Stimulated activated effector memory CD8-positive, alpha-beta T cell treated with anti-CD3 and anti-CD28 coated beads, Interleukin-12 subunit alpha, Interleukin-12 subunit beta, amount 100 ng/mL, for 72 hours (primary cell): ENCODE measurements around the gene ZW10.
"Not testable (repeated sequence)": the region's sequence is repeated elsewhere in the genome, so short reads cannot be mapped to it uniquely, and the experiment has no call there.

ENCODE experiments used
- ATAC-seq: fragments of 150-1000 bp; cut with Tn5 transposase; 2 replicates; pipeline ENCODE4 v1.10.0; 2021
- DNase-seq, 2 donors: peaks; one replicate each; pipeline ENCODE4 v3.0.0; 2021 to 2022; ENCODE audit warnings: low spot score in 2 of 2
- H3K27ac Mint-ChIP-seq: one replicate; pipeline ENCODE4 v1.8.0; 2022; ENCODE audit warnings: mild to moderate bottlenecking, mixed read lengths
- H3K36me3 Mint-ChIP-seq: one replicate; pipeline ENCODE4 v1.8.0; 2022; ENCODE audit warnings: mild to moderate bottlenecking, mixed read lengths
- H3K4me1 Mint-ChIP-seq: one replicate; pipeline ENCODE4 v1.8.0; 2022; ENCODE audit warnings: mixed read lengths
- H3K4me3 Mint-ChIP-seq: one replicate; pipeline ENCODE4 v1.8.0; 2022; ENCODE audit warnings: mild to moderate bottlenecking, mixed read lengths
- H3K9me3 Mint-ChIP-seq: one replicate; pipeline ENCODE4 v1.8.0; 2022; ENCODE audit warnings: mixed read lengths

The ZW10 gene

GRCh38 chr11:113723787-113724186 is 49.7 kb downstream of the ZW10 start:
- DNase-seq, result no peak

GRCh38 chr11:113722934-113723333 is 50.6 kb downstream of the ZW10 start:
- no peaks in the 10 kb centered on the region for H3K9me3 Mint-ChIP-seq
- ATAC-seq (no peak), DNase-seq (no peak)
- no peaks in the 10 kb centered on the region for H3K4me1 Mint-ChIP-seq
- no peak overlapping the region for H3K27ac Mint-ChIP-seq
- no peak overlapping the region for H3K4me3 Mint-ChIP-seq
- no peaks in the 10 kb centered on the region for H3K36me3 Mint-ChIP-seq

More at GRCh38 chr11:113723787-113724186, 49.7 kb downstream of the ZW10 start:
- ATAC-seq, result no peak
- H3K9me3 Mint-ChIP-seq, result no peaks in the 10 kb centered on the region
- no peaks in the 10 kb centered on the region for H3K36me3 Mint-ChIP-seq
- H3K4me1 Mint-ChIP-seq, result no peaks in the 10 kb centered on the region
- no peak overlapping the region for H3K27ac Mint-ChIP-seq
- H3K4me3 Mint-ChIP-seq, result no peak overlapping the region

- Mint-ChIP-seq H3K4me1 (no peaks in the 10 kb centered on the region), H3K4me3 (no peak overlapping the region), H3K27ac (no peak overlapping the region), H3K36me3 (no peaks in the 10 kb centered on the region), H3K9me3 (no peaks in the 10 kb centered on the region)
- ATAC-seq (no peak), DNase-seq (no peak)
These were observed 51.3 kb downstream of the ZW10 start for GRCh38 chr11:113722221-113722620.

- no peaks in the 10 kb centered on the region for H3K9me3 Mint-ChIP-seq
- no peak for ATAC-seq
- no peak overlapping the region for H3K27ac Mint-ChIP-seq
- DNase-seq, result no peak
- H3K4me3 Mint-ChIP-seq, result no peak overlapping the region
- no peaks in the 10 kb centered on the region for H3K36me3 Mint-ChIP-seq
- H3K4me1 Mint-ChIP-seq, result no peaks in the 10 kb centered on the region
These were observed 51.9 kb downstream of the ZW10 start for GRCh38 chr11:113721462-113722066.

GRCh38 chr11:113720478-113720877 is 53.0 kb downstream of the ZW10 start:
- not testable (repeated sequence) for ATAC-seq, DNase-seq, H3K4me1 Mint-ChIP-seq, H3K4me3 Mint-ChIP-seq, H3K36me3 Mint-ChIP-seq, H3K9me3 Mint-ChIP-seq, H3K27ac Mint-ChIP-seq

- H3K4me3 Mint-ChIP-seq, result no peak overlapping the region
- peaks cover 7% of the 10 kb centered on the region for H3K9me3 Mint-ChIP-seq
- no peak overlapping the region for H3K27ac Mint-ChIP-seq
- H3K36me3 Mint-ChIP-seq, result no peaks in the 10 kb centered on the region
- H3K4me1 Mint-ChIP-seq, result no peaks in the 10 kb centered on the region
- ATAC-seq (no peak), DNase-seq (no peak)
These were observed 57.4 kb downstream of the ZW10 start for GRCh38 chr11:113715882-113716625.

- ATAC-seq, result no peak
- Mint-ChIP-seq H3K36me3 (no peaks in the 10 kb centered on the region), H3K4me3 (no peak overlapping the region), H3K9me3 (peaks cover 7% of the 10 kb centered on the region), H3K27ac (no peak overlapping the region), H3K4me1 (no peaks in the 10 kb centered on the region)
- DNase-seq, result no peak
These were observed 58.2 kb downstream of the ZW10 start for GRCh38 chr11:113715273-113715672.

GRCh38 chr11:113710989-113711388 is 62.5 kb downstream of the ZW10 start:
- DNase-seq (no peak), ATAC-seq (no peak)
- Mint-ChIP-seq H3K4me1 (no peaks in the 10 kb centered on the region), H3K36me3 (no peaks in the 10 kb centered on the region), H3K9me3 (peaks cover 18% of the 10 kb centered on the region), H3K4me3 (no peak overlapping the region), H3K27ac (no peak overlapping the region)

GRCh38 chr11:113705871-113706655 is 67.4 kb downstream of the ZW10 start, which contains the start of gene TMPRSS5:
TSS of gene TMPRSS5 (minus strand) at chr11:113706308. CDS start at chr11:113706224, 84 bp downstream.
- Mint-ChIP-seq H3K4me3 (no peak within 1 kb of the TSS), H3K4me1 (no peaks in the 10 kb centered on the region), H3K36me3 (no peaks in the 10 kb centered on the region), H3K27ac (no peak within 1 kb of the TSS), H3K9me3 (peaks cover 12% of the 10 kb centered on the region)
- ATAC-seq (no peak), DNase-seq (no peak)

GRCh38 chr11:113703551-113703950 is 69.9 kb downstream of the ZW10 start:
- H3K36me3 Mint-ChIP-seq, H3K4me3 Mint-ChIP-seq, H3K27ac Mint-ChIP-seq, H3K9me3 Mint-ChIP-seq, ATAC-seq, H3K4me1 Mint-ChIP-seq, DNase-seq: not testable (repeated sequence)

GRCh38 chr11:113701491-113701890 is 72.0 kb downstream of the ZW10 start:
- Mint-ChIP-seq H3K4me3 (no peak overlapping the region), H3K27ac (no peak overlapping the region), H3K9me3 (no peaks in the 10 kb centered on the region), H3K36me3 (no peaks in the 10 kb centered on the region), H3K4me1 (no peaks in the 10 kb centered on the region)
- DNase-seq (no peak), ATAC-seq (no peak)

- H3K27ac Mint-ChIP-seq, result no peak overlapping the region
- H3K36me3 Mint-ChIP-seq, result no peaks in the 10 kb centered on the region
- ATAC-seq (no peak), DNase-seq (no peak)
- H3K9me3 Mint-ChIP-seq, result no peaks in the 10 kb centered on the region
- H3K4me3 Mint-ChIP-seq, result no peak overlapping the region
- H3K4me1 Mint-ChIP-seq, result no peaks in the 10 kb centered on the region
These were observed 75.0 kb downstream of the ZW10 start for GRCh38 chr11:113698515-113698914.

- H3K9me3 Mint-ChIP-seq, result no peaks in the 10 kb centered on the region
- no peaks in the 10 kb centered on the region for H3K36me3 Mint-ChIP-seq
- ATAC-seq (no peak), DNase-seq (no peak)
- H3K27ac Mint-ChIP-seq, result no peak overlapping the region
- H3K4me1 Mint-ChIP-seq, result no peaks in the 10 kb centered on the region
- H3K4me3 Mint-ChIP-seq, result no peak overlapping the region
These were observed 75.6 kb downstream of the ZW10 start for GRCh38 chr11:113697756-113698407.

GRCh38 chr11:113697111-113697510 is 76.4 kb downstream of the ZW10 start:
- H3K36me3 Mint-ChIP-seq, result no peaks in the 10 kb centered on the region
- no peaks in the 10 kb centered on the region for H3K9me3 Mint-ChIP-seq
- H3K27ac Mint-ChIP-seq, result no peak overlapping the region
- no peak for DNase-seq
- no peak overlapping the region for H3K4me3 Mint-ChIP-seq
- no peaks in the 10 kb centered on the region for H3K4me1 Mint-ChIP-seq
- ATAC-seq, result no peak

- DNase-seq, result no peak
- Mint-ChIP-seq H3K27ac (no peak overlapping the region), H3K36me3 (no peaks in the 10 kb centered on the region), H3K9me3 (no peaks in the 10 kb centered on the region), H3K4me3 (no peak overlapping the region), H3K4me1 (no peaks in the 10 kb centered on the region)
- no peak for ATAC-seq
These were observed 78.3 kb downstream of the ZW10 start for GRCh38 chr11:113695207-113695606.
